IgD-negative memory B cell (primary cell): Measurements from ENCODE around the gene TEPSIN. TPM values are rescaled to one million over a fixed set of nuclear protein-coding genes. Genes with fewer than 3 reads are reported as not detected.

Experiments used
- H3K27ac Mint-ChIP-seq, 3 donors: one replicate each; pipeline ENCODE4 v1.8.0; 2020 to 2022; ENCODE audit warnings: mild to moderate bottlenecking in 3 of 3, mixed read lengths in 3 of 3, moderate library complexity in 1 of 3
- H3K27me3 Mint-ChIP-seq: one replicate; pipeline ENCODE4 v1.8.0; 2021; ENCODE audit warnings: mixed read lengths
- H3K36me3 Mint-ChIP-seq: one replicate; pipeline ENCODE4 v1.8.0; 2020; ENCODE audit warnings: mild to moderate bottlenecking, mixed read lengths
- H3K4me1 Mint-ChIP-seq, 3 donors: one replicate each; pipeline ENCODE4 v1.8.0; 2020 to 2022; ENCODE audit warnings: mixed read lengths in 3 of 3, mild to moderate bottlenecking in 1 of 3
- H3K4me3 Mint-ChIP-seq, 4 donors: one replicate each; pipeline ENCODE4 v1.8.0; 2020 to 2022; ENCODE audit warnings: mild to moderate bottlenecking in 4 of 4, mixed read lengths in 4 of 4, moderate library complexity in 3 of 4
- H3K9me3 Mint-ChIP-seq, 3 donors: one replicate each; pipeline ENCODE4 v1.8.0; 2020 to 2021; ENCODE audit warnings: mixed read lengths in 3 of 3, mild to moderate bottlenecking in 1 of 3
- polyA plus RNA-seq: library from polyadenylated mRNA; unstranded; fragments of 300-500 nt; fragmentation: Illumina TruSeq; gene quantifications from one replicate; pipeline ENCODE4 v1.2.3, GENCODE V29; 2021

Gene TEPSIN
- polyA plus RNA-seq, 1 donor from 2014 or later, result 15.3 TPM

DNA sequence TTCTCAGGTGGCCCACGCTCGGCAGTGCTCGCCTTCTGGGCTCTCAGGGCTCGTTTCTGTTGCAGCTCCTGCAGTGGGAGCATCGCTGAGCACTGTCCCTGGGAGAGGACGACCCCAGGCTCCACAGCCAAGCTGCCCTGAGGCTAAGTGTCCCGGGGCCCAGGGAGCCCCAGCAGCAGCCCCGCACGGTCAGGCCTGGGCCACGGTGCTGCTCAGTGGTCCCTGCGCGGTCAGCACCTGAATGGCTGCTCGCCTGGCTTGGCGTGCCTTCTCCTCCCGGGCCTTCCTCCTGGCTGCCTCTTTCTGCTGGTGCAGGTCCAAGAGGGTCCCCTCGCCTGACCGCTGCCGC is 39.4 kb downstream of the TEPSIN start:
- H3K27me3 Mint-ChIP-seq, result no peaks in the 10 kb centered on the region
- peaks cover 0 to 2% (median 0%) of the 10 kb centered on the region in 3 donors for H3K4me1 Mint-ChIP-seq
- H3K27ac Mint-ChIP-seq, result no peak overlapping the region
- H3K4me3 Mint-ChIP-seq, result no peak overlapping the region
- H3K9me3 Mint-ChIP-seq, result no peaks in the 10 kb centered on the region
- H3K36me3 Mint-ChIP-seq, result peaks cover 2% of the 10 kb centered on the region

- no peak overlapping the region for H3K4me3 Mint-ChIP-seq
- no peaks in the 10 kb centered on the region for H3K4me1 Mint-ChIP-seq
Observed at GRCh38 chr17:81198826-81199481, 39.9 kb downstream of the TEPSIN start.

DNA sequence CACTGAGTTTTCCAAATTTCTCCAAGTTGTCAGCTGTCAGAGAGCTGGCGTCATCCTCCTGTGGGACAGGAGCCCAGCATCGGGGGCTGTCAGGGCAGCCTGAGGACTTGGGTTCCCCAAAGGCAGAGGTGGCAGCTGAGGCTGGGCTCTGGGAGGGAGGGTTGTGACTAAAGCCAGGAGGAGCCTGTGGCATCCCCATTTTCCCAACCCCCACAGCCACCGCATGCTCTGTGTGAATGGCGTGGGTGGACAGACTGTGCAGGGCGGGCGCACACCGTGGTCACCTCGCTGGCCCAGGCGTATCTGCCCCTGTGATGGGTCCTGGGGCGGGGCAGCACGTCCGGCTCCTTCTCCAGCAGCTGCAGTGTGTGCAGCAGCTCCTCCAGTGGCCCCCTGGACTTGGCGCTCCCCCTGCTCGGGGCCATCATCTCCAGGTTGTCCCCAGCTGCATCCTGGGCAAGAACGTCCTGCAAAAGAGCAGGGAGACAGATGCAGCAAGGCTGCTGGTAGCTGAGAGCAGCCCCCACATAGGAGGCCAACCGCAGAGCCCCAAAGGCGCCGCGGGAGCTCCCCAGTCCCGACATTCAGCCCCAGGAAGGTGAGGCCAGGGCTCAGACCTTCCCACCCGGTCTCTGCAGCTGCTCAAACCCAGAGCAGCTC is 40.9 kb downstream of the TEPSIN start:
- no peaks in the 10 kb centered on the region for H3K4me1 Mint-ChIP-seq
- H3K27me3 Mint-ChIP-seq, result no peaks in the 10 kb centered on the region
- peaks cover 2% of the 10 kb centered on the region for H3K36me3 Mint-ChIP-seq
- no peaks in the 10 kb centered on the region for H3K9me3 Mint-ChIP-seq
- no peak overlapping the region for H3K4me3 Mint-ChIP-seq
- H3K27ac Mint-ChIP-seq, result no peak overlapping the region

More at GRCh38 chr17:81198826-81199481, 39.9 kb downstream of the TEPSIN start:
- no peaks in the 10 kb centered on the region for H3K9me3 Mint-ChIP-seq
- peaks cover 2% of the 10 kb centered on the region for H3K36me3 Mint-ChIP-seq
- no peak overlapping the region for H3K27ac Mint-ChIP-seq
- no peaks in the 10 kb centered on the region for H3K27me3 Mint-ChIP-seq

- H3K4me3 Mint-ChIP-seq, result no peak overlapping the region
- no peak overlapping the region for H3K27ac Mint-ChIP-seq
- no peaks in the 10 kb centered on the region for H3K4me1 Mint-ChIP-seq
- no peaks in the 10 kb centered on the region for H3K27me3 Mint-ChIP-seq
- peaks cover 2% of the 10 kb centered on the region for H3K36me3 Mint-ChIP-seq
- H3K9me3 Mint-ChIP-seq, result no peaks in the 10 kb centered on the region
Observed at GRCh38 chr17:81197409-81197795, 41.5 kb downstream of the TEPSIN start.

GRCh38 chr17:81196505-81197408 is 42.1 kb downstream of the TEPSIN start:
- no peaks in the 10 kb centered on the region for H3K27me3 Mint-ChIP-seq
- H3K9me3 Mint-ChIP-seq, result no peaks in the 10 kb centered on the region
- no peak overlapping the region for H3K4me3 Mint-ChIP-seq
- H3K4me1 Mint-ChIP-seq, result no peaks in the 10 kb centered on the region
- H3K36me3 Mint-ChIP-seq, result no peaks in the 10 kb centered on the region
- H3K27ac Mint-ChIP-seq, result no peak overlapping the region

DNA sequence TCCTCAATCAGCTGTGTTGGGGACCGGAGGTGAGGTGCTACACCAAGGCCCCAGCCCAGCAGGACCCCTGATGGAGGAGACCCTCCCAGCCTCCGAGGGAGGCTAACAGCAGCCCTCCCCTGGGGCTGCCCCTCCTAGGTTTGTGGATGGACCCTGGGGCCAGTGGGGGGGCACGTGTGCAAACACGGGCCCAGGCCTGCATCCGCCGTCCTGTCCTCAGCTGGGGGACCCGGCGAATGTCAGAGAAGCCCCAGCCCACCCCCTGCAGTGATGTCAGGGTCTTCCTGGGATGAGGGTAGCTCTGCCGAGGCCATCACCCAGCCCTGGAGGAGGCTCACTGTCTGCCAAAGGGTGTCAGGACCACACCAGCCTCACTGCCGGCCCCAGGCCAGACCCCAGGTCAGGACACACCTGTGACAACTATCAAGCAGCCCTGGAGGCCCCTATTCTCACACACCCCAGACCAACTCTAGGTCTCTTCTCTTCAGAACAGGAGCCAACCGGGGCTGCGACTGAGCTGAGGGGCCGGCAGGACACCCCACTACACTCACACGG is 42.8 kb downstream of the TEPSIN start:
- Mint-ChIP-seq H3K9me3 (no peaks in the 10 kb centered on the region), H3K27ac (no peak overlapping the region), H3K4me1 (no peaks in the 10 kb centered on the region), H3K36me3 (no peaks in the 10 kb centered on the region), H3K4me3 (no peak overlapping the region), H3K27me3 (no peaks in the 10 kb centered on the region)

GRCh38 chr17:81194941-81195901 is 43.6 kb downstream of the TEPSIN start:
- Mint-ChIP-seq H3K4me3 (no peak overlapping the region), H3K4me1 (no peaks in the 10 kb centered on the region), H3K9me3 (no peaks in the 10 kb centered on the region), H3K27me3 (no peaks in the 10 kb centered on the region), H3K27ac (no peak overlapping the region), H3K36me3 (no peaks in the 10 kb centered on the region)

DNA sequence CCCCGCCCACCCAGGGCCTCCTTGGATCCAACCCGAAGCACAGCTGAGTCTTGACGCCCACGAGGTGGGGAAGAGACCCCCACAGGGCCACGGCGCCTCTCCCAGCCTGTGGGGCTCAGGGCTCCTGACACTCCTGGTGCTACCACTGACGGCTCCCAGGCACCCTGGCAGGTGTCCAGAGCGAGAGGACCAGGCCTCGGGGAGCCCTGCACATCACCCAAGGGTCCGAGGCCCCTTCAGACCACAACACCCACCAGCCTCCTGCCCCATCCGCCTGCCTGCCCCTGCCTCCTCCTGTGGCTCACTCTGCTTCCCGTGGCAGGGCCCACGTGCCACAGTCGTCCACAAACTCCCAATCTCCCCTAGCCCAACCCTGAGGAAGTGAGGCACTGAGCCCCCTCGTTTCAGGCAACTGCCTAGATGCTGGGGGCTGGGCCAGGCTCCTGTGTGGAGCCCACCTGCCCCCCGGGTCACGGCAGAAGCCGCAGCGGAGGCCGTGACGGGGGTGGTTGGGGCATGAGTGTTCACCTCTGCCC is 44.6 kb downstream of the TEPSIN start:
- H3K36me3 Mint-ChIP-seq, result no peaks in the 10 kb centered on the region
- no peaks in the 10 kb centered on the region for H3K9me3 Mint-ChIP-seq
- H3K4me3 Mint-ChIP-seq, result no peak overlapping the region
- H3K27ac Mint-ChIP-seq, result no peak overlapping the region
- no peaks in the 10 kb centered on the region for H3K4me1 Mint-ChIP-seq
- H3K27me3 Mint-ChIP-seq, result no peaks in the 10 kb centered on the region

- Mint-ChIP-seq H3K36me3 (no peaks in the 10 kb centered on the region), H3K27ac (no peak overlapping the region), H3K4me3 (no peak overlapping the region), H3K4me1 (no peaks in the 10 kb centered on the region), H3K9me3 (no peaks in the 10 kb centered on the region), H3K27me3 (no peaks in the 10 kb centered on the region)
Observed at GRCh38 chr17:81193470-81194224, 45.2 kb downstream of the TEPSIN start.

DNA sequence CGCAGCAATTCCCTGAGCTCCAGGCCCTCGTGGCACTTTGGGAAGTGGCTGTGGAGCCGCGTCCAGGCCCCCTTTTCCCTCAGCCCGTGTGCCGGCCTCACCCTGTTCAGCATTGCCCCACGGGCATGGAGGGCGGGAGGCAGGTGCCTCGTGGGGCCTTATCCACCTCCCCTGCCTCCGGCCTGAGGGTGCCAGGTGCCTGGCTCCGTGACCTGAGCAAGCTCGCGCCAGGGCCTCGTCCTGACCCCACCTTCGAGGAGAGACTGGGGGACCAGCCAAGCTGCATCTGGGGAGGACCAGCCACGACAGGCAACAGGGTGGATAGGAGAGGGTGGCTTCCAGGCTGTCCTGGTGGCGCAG is 45.8 kb downstream of the TEPSIN start:
- H3K27ac Mint-ChIP-seq, result no peak overlapping the region
- H3K36me3 Mint-ChIP-seq, result no peaks in the 10 kb centered on the region
- H3K9me3 Mint-ChIP-seq, result no peaks in the 10 kb centered on the region
- H3K27me3 Mint-ChIP-seq, result no peaks in the 10 kb centered on the region
- H3K4me3 Mint-ChIP-seq, result no peak overlapping the region
- no peaks in the 10 kb centered on the region for H3K4me1 Mint-ChIP-seq

DNA sequence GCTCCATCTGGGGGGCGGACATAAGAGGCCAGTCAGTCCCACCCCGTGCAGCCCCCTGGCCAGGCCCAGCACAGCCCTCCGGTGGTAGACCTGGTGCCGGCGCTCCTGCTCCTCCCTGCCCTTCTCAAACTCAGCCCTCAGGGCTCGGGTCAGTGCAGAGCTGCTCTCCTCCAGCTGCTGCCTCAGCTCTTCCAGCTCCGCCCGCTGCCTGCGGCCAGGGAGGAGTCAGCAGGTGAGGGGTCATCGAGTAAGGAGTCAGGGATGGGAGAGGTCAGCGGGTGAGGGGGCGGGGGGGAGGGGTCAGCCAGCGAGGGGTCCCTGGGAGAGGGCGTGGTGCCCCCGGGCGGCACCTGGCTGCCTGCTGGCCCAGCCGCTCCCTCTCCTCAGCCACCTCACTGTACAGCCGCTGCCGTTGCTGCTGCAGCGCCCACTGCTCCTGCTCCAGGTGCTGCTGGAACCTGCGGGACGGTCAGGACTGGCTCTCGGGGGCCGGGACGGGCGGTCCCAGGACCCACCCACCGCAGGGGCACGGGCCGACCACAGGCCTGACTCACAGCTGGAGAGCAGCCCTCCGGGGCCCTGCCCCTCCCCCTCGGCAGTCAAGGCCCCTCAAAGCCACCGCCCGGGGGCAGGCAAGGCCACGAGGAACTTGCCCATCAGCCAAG is 46.3 kb downstream of the TEPSIN start:
- Mint-ChIP-seq H3K27ac (no peak overlapping the region), H3K9me3 (no peaks in the 10 kb centered on the region), H3K36me3 (no peaks in the 10 kb centered on the region), H3K4me1 (no peaks in the 10 kb centered on the region), H3K27me3 (no peaks in the 10 kb centered on the region), H3K4me3 (no peak overlapping the region)

GRCh38 chr17:81191646-81192045 is 47.2 kb downstream of the TEPSIN start:
- no peaks in the 10 kb centered on the region for H3K36me3 Mint-ChIP-seq
- H3K27me3 Mint-ChIP-seq, result no peaks in the 10 kb centered on the region
- H3K4me3 Mint-ChIP-seq, result no peak overlapping the region
- H3K4me1 Mint-ChIP-seq, result no peaks in the 10 kb centered on the region
- no peak overlapping the region for H3K27ac Mint-ChIP-seq
- H3K9me3 Mint-ChIP-seq, result no peaks in the 10 kb centered on the region

DNA sequence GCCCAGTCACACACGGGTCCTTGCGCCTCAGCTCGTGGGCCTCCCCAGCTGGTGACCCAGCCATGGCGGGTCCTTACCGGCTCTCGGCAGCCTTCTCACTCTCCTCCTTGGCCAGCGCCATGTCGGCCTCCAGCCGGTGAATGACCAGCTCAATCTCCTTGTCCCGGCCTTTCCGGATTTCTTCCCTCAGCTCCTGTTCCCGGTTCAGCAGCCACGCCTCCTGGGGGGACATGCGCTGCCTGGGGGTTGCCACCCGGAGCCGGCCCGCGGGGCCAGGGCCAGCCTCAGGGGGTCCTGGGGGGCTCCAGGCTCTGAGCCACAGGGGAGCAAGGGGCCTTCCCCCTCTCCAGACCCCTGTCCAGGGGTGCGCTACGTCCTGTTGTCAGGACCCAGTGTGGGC is 47.7 kb downstream of the TEPSIN start:
- no peak overlapping the region for H3K27ac Mint-ChIP-seq
- H3K4me1 Mint-ChIP-seq, result no peaks in the 10 kb centered on the region
- no peak overlapping the region for H3K4me3 Mint-ChIP-seq
- no peaks in the 10 kb centered on the region for H3K9me3 Mint-ChIP-seq
- H3K36me3 Mint-ChIP-seq, result no peaks in the 10 kb centered on the region
- no peaks in the 10 kb centered on the region for H3K27me3 Mint-ChIP-seq
